Neural cell (in vitro differentiated cells): ENCODE measurements around the gene LINGO1. TPM values are rescaled to one million over a fixed set of nuclear protein-coding genes. Genes with fewer than 3 reads are reported as not detected.

Experiments
- H2AFZ ChIP-seq: fragments of 200-600, 300-800 bp; sonication (generic), shearing (Covaris generic); 2 replicates; pipeline ENCODE4 v1.6.0; 2014; ENCODE audit warnings: low read depth, mild to moderate bottlenecking, antibody characterized with exemption, low read length, moderate library complexity
- H3F3A ChIP-seq: fragments of 200-600 bp; shearing (Covaris generic); 2 replicates; pipeline ENCODE4 v1.6.1; 2016; ENCODE audit warnings: mild to moderate bottlenecking, moderate library complexity, mixed read lengths, antibody characterized with exemption, low read length; ENCODE audit not compliant: insufficient read depth, poor library complexity, severe bottlenecking
- H3K27ac ChIP-seq: fragments of 200-600, 300-800 bp; sonication (generic), shearing (Covaris generic); 2 replicates; pipeline ENCODE4 v1.5.1; 2014; ENCODE audit warnings: mild to moderate bottlenecking, low read length, moderate library complexity
- H3K27me3 ChIP-seq: fragments of 300-800, 200-600 bp; sonication (generic), shearing (Covaris generic); 2 replicates; pipeline ENCODE4 v1.6.0; 2014; ENCODE audit warnings: mild to moderate bottlenecking, low read depth, low read length, moderate library complexity; ENCODE audit not compliant: insufficient read depth
- H3K36me3 ChIP-seq: fragments of 300-800, 200-600 bp; sonication (generic), shearing (Covaris generic); 2 replicates; pipeline ENCODE4 v1.5.1; 2014; ENCODE audit warnings: mild to moderate bottlenecking, antibody characterized with exemption, low read length, moderate library complexity; ENCODE audit not compliant: insufficient read depth
- H3K4me2 ChIP-seq: fragments of 300-800, 200-600 bp; sonication (generic), shearing (Covaris generic); 2 replicates; pipeline ENCODE4 v1.6.0; 2014; ENCODE audit warnings: mild to moderate bottlenecking, low read length
- H3K4me3 ChIP-seq: fragments of 300-800, 200-600 bp; sonication (generic), shearing (Covaris generic); 2 replicates; pipeline ENCODE4 v1.5.1; 2014; ENCODE audit warnings: mild to moderate bottlenecking, low read length, moderate library complexity
- H3K79me2 ChIP-seq: fragments of 200-600 bp; shearing (Covaris generic); replicated peaks from 2 replicates; pipeline ENCODE4 v1.6.0; 2014; ENCODE audit warnings: mild to moderate bottlenecking, low read length, moderate library complexity; ENCODE audit not compliant: insufficient read depth
- H3K9ac ChIP-seq: fragments of 300-800, 200-600 bp; sonication (generic), shearing (Covaris generic); 2 replicates; pipeline ENCODE4 v1.6.1; 2016; ENCODE audit warnings: mild to moderate bottlenecking, low read length, mixed read lengths
- H3K9me2 ChIP-seq: fragments of 200-600 bp; shearing (Covaris generic); 2 replicates; pipeline ENCODE4 v1.6.1; 2016; ENCODE audit warnings: mild to moderate bottlenecking, low read length, mixed read lengths; ENCODE audit not compliant: insufficient read depth
- H3K9me3 ChIP-seq: fragments of 200-600, 300-800 bp; sonication (generic), shearing (Covaris generic); 2 replicates; pipeline ENCODE4 v1.6.1; 2016; ENCODE audit warnings: mild to moderate bottlenecking, mixed run types, low read length, moderate library complexity, mixed read lengths
- H4K20me1 ChIP-seq: fragments of 200-600 bp; shearing (Covaris generic); 2 replicates; pipeline ENCODE4 v1.6.1; 2016; ENCODE audit warnings: mild to moderate bottlenecking, mixed run types; ENCODE audit not compliant: insufficient read depth
- CTCF ChIP-seq: fragments of 450-650 bp; IDR thresholded peaks from 2 replicates; pipeline ENCODE4 v1.5.1; 2014; ENCODE audit warnings: antibody characterized with exemption, mild to moderate bottlenecking, moderate library complexity; ENCODE audit not compliant: poor library complexity, severe bottlenecking
- EP300 ChIP-seq: fragments of 450-650 bp; conservative IDR thresholded peaks from 2 replicates; pipeline ENCODE4 v1.6.1; 2014; ENCODE audit warnings: antibody characterized with exemption, mild to moderate bottlenecking, moderate library complexity; ENCODE audit not compliant: poor library complexity, severe bottlenecking
- EZH2 ChIP-seq: fragments of 200-600, 300-800 bp; shearing (Covaris generic), sonication (generic); IDR thresholded peaks from 2 replicates; pipeline ENCODE4 v1.6.1; 2014; ENCODE audit warnings: antibody characterized with exemption, low read length, borderline replicate concordance, mild to moderate bottlenecking; ENCODE audit not compliant: insufficient read depth, poor library complexity, severe bottlenecking
- MXI1 ChIP-seq: fragments of 450-650 bp; conservative IDR thresholded peaks from 2 replicates; pipeline ENCODE4 v1.6.1; 2014; ENCODE audit warnings: antibody characterized with exemption, mild to moderate bottlenecking; ENCODE audit not compliant: poor library complexity, severe bottlenecking
- POLR2AphosphoS5 ChIP-seq: IDR thresholded peaks from 2 replicates; pipeline ENCODE4 v1.6.1; 2012
- RAD21 ChIP-seq: fragments of 450-650 bp; conservative IDR thresholded peaks from 2 replicates; pipeline ENCODE4 v1.6.1; 2014; ENCODE audit warnings: antibody characterized with exemption, mild to moderate bottlenecking, moderate library complexity
- REST ChIP-seq: IDR thresholded peaks from 2 replicates; pipeline ENCODE4 v1.6.1; 2012; ENCODE audit warnings: borderline replicate concordance
- SMC3 ChIP-seq: fragments of 450-650 bp; conservative IDR thresholded peaks from 2 replicates; pipeline ENCODE4 v1.6.1; 2014; ENCODE audit warnings: antibody characterized with exemption, mild to moderate bottlenecking, moderate library complexity; ENCODE audit not compliant: poor library complexity
- polyA plus RNA-seq: library from polyadenylated mRNA; depleted of rRNA; stranded (reverse); fragments of >200 nt; gene quantifications from 2 replicates; pipeline ENCODE4 v1.2.3, GENCODE V29; 2014

LINGO1 gene
- polyA plus RNA-seq, 1 donor from 2014 or later, result 34.4 TPM

- no peaks in the 10 kb centered on the region for H3K36me3 ChIP-seq
- no peak for TF ChIP-seq CTCF
- TF ChIP-seq EP300, result no peak
- no peak for TF ChIP-seq POLR2AphosphoS5
- no peak for TF ChIP-seq SMC3
- H3K9ac ChIP-seq, result no peak overlapping the region
- no peak overlapping the region for H3K4me3 ChIP-seq
- no peaks in the 10 kb centered on the region for H3F3A ChIP-seq
- H3K27me3 ChIP-seq, result no peaks in the 10 kb centered on the region
- no peaks in the 10 kb centered on the region for H4K20me1 ChIP-seq
- no peak overlapping the region for H3K27ac ChIP-seq
- H3K9me2 ChIP-seq, result no peaks in the 10 kb centered on the region
- no peak overlapping the region for H2AFZ ChIP-seq
- H3K4me2 ChIP-seq, result no peak overlapping the region
- no peaks in the 10 kb centered on the region for H3K9me3 ChIP-seq
- no peaks in the 10 kb centered on the region for H3K79me2 ChIP-seq
Observed at GRCh38 chr15:77598644-77599043, 34.1 kb downstream of the LINGO1 start.

GRCh38 chr15:77597804-77598453, 34.8 kb downstream of the LINGO1 start:
- Histone ChIP-seq H3K27ac (no peak overlapping the region), H3K9me3 (no peaks in the 10 kb centered on the region), H3K79me2 (no peaks in the 10 kb centered on the region), H3K4me2 (no peak overlapping the region), H2AFZ (no peak overlapping the region), H3F3A (no peaks in the 10 kb centered on the region), H3K36me3 (no peaks in the 10 kb centered on the region), H3K9me2 (no peaks in the 10 kb centered on the region), H4K20me1 (no peaks in the 10 kb centered on the region), H3K27me3 (no peaks in the 10 kb centered on the region), H3K9ac (no peak overlapping the region), H3K4me3 (no peak overlapping the region)
- TF ChIP-seq REST (no peak), MXI1 (no peak), SMC3 (no peak), CTCF (no peak), EP300 (no peak), RAD21 (no peak), POLR2AphosphoS5 (no peak), EZH2 (no peak)
